MM.1S (cell line): ENCODE measurements around the gene TMEM209.

ENCODE experiments used
- DNase-seq: peaks from one replicate; pipeline ENCODE4 v3.0.0-alpha.2; 2015
- H2AFZ ChIP-seq: fragments of 300-600 bp; sonication (generic); 2 replicates; pipeline ENCODE4 v1.6.0; 2016; ENCODE audit warnings: antibody characterized with exemption, low read length
- H3F3A ChIP-seq: fragments of 300-600 bp; sonication (generic); 2 replicates; pipeline ENCODE4 v1.6.1; 2016; ENCODE audit warnings: mild to moderate bottlenecking, antibody characterized with exemption, low read length, moderate library complexity, mixed read lengths; ENCODE audit not compliant: insufficient read depth
- H3K27ac ChIP-seq: fragments of 300-600 bp; sonication (generic); 2 replicates; pipeline ENCODE4 v1.5.1; 2016; ENCODE audit warnings: mild to moderate bottlenecking, low read length
- H3K27me3 ChIP-seq: fragments of 300-600 bp; sonication (generic); replicated peaks from 2 replicates; pipeline ENCODE4 v1.6.0; 2016; ENCODE audit warnings: low read length; ENCODE audit not compliant: insufficient read depth
- H3K36me3 ChIP-seq: fragments of 300-600 bp; sonication (generic); replicated peaks from 2 replicates; pipeline ENCODE4 v1.6.1; 2016; ENCODE audit warnings: mild to moderate bottlenecking, low read length, mixed read lengths; ENCODE audit not compliant: insufficient read depth
- H3K4me1 ChIP-seq: fragments of 300-600 bp; sonication (generic); 2 replicates; pipeline ENCODE4 v1.6.1; 2016; ENCODE audit warnings: low read length, mixed read lengths
- H3K4me2 ChIP-seq: fragments of 300-600 bp; sonication (generic); 2 replicates; pipeline ENCODE4 v1.6.0; 2016; ENCODE audit warnings: low read depth, low read length
- H3K4me3 ChIP-seq: fragments of 300-600 bp; sonication (generic); 2 replicates; pipeline ENCODE4 v1.5.1; 2016; ENCODE audit warnings: low read length, mixed read lengths
- H3K79me2 ChIP-seq: fragments of 300-600 bp; sonication (generic); 2 replicates; pipeline ENCODE4 v1.6.1; 2016; ENCODE audit warnings: mixed run types, low read length, mixed read lengths
- H3K9ac ChIP-seq: fragments of 300-600 bp; sonication (generic); 2 replicates; pipeline ENCODE4 v1.6.1; 2016; ENCODE audit warnings: low read length, mixed read lengths
- H3K9me2 ChIP-seq: fragments of 300-600 bp; sonication (generic); replicated peaks from 2 replicates; pipeline ENCODE4 v1.6.1; 2016; ENCODE audit warnings: mild to moderate bottlenecking, low read length, mixed read lengths; ENCODE audit not compliant: insufficient read depth
- H3K9me3 ChIP-seq: fragments of 300-600 bp; sonication (generic); replicated peaks from 2 replicates; pipeline ENCODE4 v1.6.1; 2016; ENCODE audit warnings: mild to moderate bottlenecking, low read length, mixed read lengths; ENCODE audit not compliant: insufficient read depth
- H4K20me1 ChIP-seq: fragments of 300-600 bp; sonication (generic); 2 replicates; pipeline ENCODE4 v1.6.1; 2016; ENCODE audit warnings: mild to moderate bottlenecking, low read length, moderate library complexity, mixed read lengths; ENCODE audit not compliant: insufficient read depth
- EZH2 ChIP-seq: fragments of 300-600 bp; sonication (generic); optimal IDR thresholded peaks from 2 replicates; pipeline ENCODE3; 2017; ENCODE audit warnings: low read depth, mild to moderate bottlenecking, antibody characterized with exemption, low read length, mixed read lengths
- EZH2phosphoT487 ChIP-seq: fragments of 300-600 bp; sonication (generic); IDR thresholded peaks from 2 replicates; pipeline ENCODE4 v1.6.1; 2018; ENCODE audit warnings: antibody characterized with exemption, low read length
- TF ChIP-seq, protein P1 (sequence below): fragments of 300-600 bp; sonication (generic); IDR thresholded peaks from 2 replicates; pipeline ENCODE4 v1.5.1; 2016; ENCODE audit warnings: antibody characterized with exemption, low read length, mixed read lengths

Gene TMEM209

DNA sequence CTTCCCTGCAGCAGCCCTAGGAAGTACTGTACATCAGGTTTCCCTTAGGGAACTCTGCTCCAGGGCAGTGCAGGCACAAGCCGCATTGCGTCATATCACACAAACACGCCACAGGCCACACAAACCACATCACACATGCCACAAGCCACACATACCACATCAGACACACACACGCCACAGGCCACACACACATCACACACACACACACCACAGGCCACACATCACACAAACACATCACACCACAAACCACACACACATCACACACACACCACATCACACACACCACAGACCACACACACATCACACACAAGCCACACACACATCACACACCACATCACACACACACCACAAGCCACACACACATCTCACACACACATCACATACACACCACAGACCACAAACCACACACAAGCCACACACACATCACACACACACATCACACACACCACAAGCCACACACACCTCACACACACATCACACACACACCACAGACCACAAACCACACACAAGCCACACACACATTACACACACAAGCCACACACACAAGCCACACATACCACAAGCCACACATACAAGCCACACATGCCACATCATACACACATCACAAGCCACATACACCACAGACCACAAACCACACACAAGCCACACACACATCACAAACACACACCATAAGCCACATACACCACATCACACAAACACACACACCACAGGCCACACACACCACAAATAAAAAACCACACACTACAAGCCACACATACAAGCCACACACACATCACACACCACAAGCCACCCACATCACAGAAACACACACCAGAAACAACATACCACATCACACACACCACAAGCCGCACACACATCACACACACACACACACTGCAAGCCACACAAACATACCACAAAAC, 53.4 kb downstream of the TMEM209 start:
- TF ChIP-seq EZH2, result no peak
- no peak for TF ChIP-seq EZH2phosphoT487
- TF ChIP-seq, protein P1, sequence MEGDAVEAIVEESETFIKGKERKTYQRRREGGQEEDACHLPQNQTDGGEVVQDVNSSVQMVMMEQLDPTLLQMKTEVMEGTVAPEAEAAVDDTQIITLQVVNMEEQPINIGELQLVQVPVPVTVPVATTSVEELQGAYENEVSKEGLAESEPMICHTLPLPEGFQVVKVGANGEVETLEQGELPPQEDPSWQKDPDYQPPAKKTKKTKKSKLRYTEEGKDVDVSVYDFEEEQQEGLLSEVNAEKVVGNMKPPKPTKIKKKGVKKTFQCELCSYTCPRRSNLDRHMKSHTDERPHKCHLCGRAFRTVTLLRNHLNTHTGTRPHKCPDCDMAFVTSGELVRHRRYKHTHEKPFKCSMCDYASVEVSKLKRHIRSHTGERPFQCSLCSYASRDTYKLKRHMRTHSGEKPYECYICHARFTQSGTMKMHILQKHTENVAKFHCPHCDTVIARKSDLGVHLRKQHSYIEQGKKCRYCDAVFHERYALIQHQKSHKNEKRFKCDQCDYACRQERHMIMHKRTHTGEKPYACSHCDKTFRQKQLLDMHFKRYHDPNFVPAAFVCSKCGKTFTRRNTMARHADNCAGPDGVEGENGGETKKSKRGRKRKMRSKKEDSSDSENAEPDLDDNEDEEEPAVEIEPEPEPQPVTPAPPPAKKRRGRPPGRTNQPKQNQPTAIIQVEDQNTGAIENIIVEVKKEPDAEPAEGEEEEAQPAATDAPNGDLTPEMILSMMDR, result no peak
- DNase-seq, result no peak
- Histone ChIP-seq H3K9me2 (no peaks in the 10 kb centered on the region), H3F3A (no peaks in the 10 kb centered on the region), H3K4me1 (no peaks in the 10 kb centered on the region), H3K36me3 (no peaks in the 10 kb centered on the region), H2AFZ (no peak overlapping the region), H3K4me2 (no peak overlapping the region), H3K27me3 (no peaks in the 10 kb centered on the region), H3K9me3 (no peaks in the 10 kb centered on the region), H3K9ac (no peak overlapping the region), H3K79me2 (no peaks in the 10 kb centered on the region), H3K27ac (no peak overlapping the region), H3K4me3 (no peak overlapping the region), H4K20me1 (no peaks in the 10 kb centered on the region)

DNA sequence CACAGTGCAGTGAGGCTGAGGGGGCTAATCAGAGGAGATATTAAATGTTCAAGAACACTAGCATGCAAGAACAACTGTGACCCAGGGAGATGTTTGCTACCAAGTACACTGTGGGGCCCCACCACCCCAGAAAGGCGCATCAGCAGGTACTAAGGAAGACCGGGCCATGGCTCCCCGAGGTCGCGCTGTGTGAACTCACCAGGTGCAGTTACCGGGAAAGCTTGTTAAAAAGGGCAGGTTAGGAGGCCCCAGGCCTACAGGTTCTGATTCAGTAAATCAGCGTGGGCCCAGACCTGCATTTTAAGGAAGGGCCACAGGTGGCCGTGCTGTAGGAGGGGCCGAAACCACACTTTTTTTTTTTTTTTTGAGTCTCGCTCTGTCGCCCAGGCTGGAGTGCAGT, 54.6 kb downstream of the TMEM209 start:
- Histone ChIP-seq H3K79me2 (no peaks in the 10 kb centered on the region), H3K4me1 (no peaks in the 10 kb centered on the region), H3K9me2 (no peaks in the 10 kb centered on the region), H3K27ac (no peak overlapping the region), H3K4me3 (no peak overlapping the region), H3K27me3 (no peaks in the 10 kb centered on the region), H3F3A (no peaks in the 10 kb centered on the region), H3K4me2 (no peak overlapping the region), H4K20me1 (no peaks in the 10 kb centered on the region), H2AFZ (no peak overlapping the region), H3K36me3 (no peaks in the 10 kb centered on the region), H3K9me3 (no peaks in the 10 kb centered on the region), H3K9ac (no peak overlapping the region)
- TF ChIP-seq EZH2 (no peak), EZH2phosphoT487 (no peak)
- TF ChIP-seq, protein P1, result no peak
- peak; percentile 38 for DNase-seq

DNA sequence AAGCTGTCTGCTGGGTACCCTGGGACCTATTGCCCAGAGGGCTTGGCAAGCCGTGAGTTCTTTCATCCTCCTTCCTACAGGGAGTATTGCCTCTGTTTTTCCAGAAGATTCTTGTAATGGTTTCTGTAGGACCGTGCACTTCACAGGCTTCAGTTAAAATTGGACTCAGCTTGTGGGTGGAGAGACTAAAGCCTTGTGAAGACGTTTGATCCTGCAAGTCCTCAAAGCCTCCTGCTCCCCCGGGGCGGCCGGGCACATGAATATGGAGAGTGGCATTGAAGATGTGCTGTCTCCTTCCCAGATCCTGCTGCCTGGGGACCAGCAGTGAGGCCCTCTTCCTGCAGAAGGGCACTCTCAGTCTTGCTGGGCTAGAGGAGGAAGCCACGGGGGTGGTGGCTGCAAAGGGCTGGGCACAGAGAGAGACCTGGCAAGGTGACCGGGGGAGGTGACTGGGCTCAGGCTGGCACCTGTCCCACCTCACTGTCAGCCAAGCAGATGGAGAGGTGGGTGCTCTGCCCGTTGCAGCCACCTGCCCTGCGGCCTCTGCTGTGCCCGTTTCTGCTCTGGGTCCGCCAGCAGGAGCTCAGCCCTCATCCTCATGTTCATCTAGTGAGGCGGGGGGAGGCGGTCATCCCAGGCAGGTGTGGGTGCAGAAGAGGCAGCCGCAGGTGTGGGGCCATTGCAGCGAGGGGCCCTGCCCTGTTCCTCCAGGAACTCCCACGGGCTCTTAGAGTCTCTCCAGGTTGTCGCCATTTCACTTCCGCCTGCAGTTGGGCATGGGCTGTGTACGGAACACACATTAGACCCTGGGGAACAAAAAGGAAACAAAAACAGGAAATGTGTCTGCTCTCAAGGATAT, 55.7 kb downstream of the TMEM209 start:
- H3K4me3 ChIP-seq, result no peak overlapping the region
- no peak overlapping the region for H2AFZ ChIP-seq
- H3K27me3 ChIP-seq, result no peaks in the 10 kb centered on the region
- no peak for DNase-seq
- no peak overlapping the region for H3K27ac ChIP-seq
- H4K20me1 ChIP-seq, result no peaks in the 10 kb centered on the region
- no peaks in the 10 kb centered on the region for H3K4me1 ChIP-seq
- H3F3A ChIP-seq, result no peaks in the 10 kb centered on the region
- H3K79me2 ChIP-seq, result no peaks in the 10 kb centered on the region
- no peak overlapping the region for H3K9ac ChIP-seq
- H3K36me3 ChIP-seq, result no peaks in the 10 kb centered on the region
- no peaks in the 10 kb centered on the region for H3K9me3 ChIP-seq
- no peaks in the 10 kb centered on the region for H3K9me2 ChIP-seq
- TF ChIP-seq EZH2phosphoT487 (no peak), EZH2 (no peak)
- TF ChIP-seq, protein P1, result no peak
- no peak overlapping the region for H3K4me2 ChIP-seq
